ENCODE measurements around the gene SEMA3A.
"Not testable (repeated sequence)": the region's sequence is repeated elsewhere in the genome, so short reads cannot be mapped to it uniquely, and the experiment has no call there.

The SEMA3A gene

GRCh38 chr7:84057576-84057975, 137.0 kb downstream of the SEMA3A start:
- DNase-seq = no peak

GRCh38 chr7:84055904-84056605, 138.5 kb downstream of the SEMA3A start:
- no peak for DNase-seq

GRCh38 chr7:84055199-84055598, 139.4 kb downstream of the SEMA3A start:
- not testable (repeated sequence) for DNase-seq

GRCh38 chr7:84049071-84049836, 145.3 kb downstream of the SEMA3A start:
- DNase-seq = no peak

GRCh38 chr7:84047085-84047484, 147.5 kb downstream of the SEMA3A start:
- DNase-seq = no peak

- DNase-seq = no peak
Observed at GRCh38 chr7:84044834-84045233, 149.8 kb downstream of the SEMA3A start.

- DNase-seq = no peak
Observed at GRCh38 chr7:84043661-84044191, 150.9 kb downstream of the SEMA3A start.

GRCh38 chr7:84042110-84042539, 152.5 kb downstream of the SEMA3A start:
- no peak for DNase-seq

- no peak for DNase-seq
Observed at GRCh38 chr7:84041649-84042048, 152.9 kb downstream of the SEMA3A start.

- DNase-seq = no peak
Observed at GRCh38 chr7:84040355-84040754, 154.2 kb downstream of the SEMA3A start.

GRCh38 chr7:84039432-84039831, 155.2 kb downstream of the SEMA3A start:
- DNase-seq = no peak

GRCh38 chr7:84027678-84028077, 166.9 kb downstream of the SEMA3A start:
- no peak for DNase-seq

- no peak for DNase-seq
Observed at GRCh38 chr7:84025332-84025927, 169.2 kb downstream of the SEMA3A start.

- no peak for DNase-seq
Observed at GRCh38 chr7:84022684-84023308, 171.8 kb downstream of the SEMA3A start.

GRCh38 chr7:84022009-84022408, 172.6 kb downstream of the SEMA3A start:
- no peak for DNase-seq

- DNase-seq = no peak
Observed at GRCh38 chr7:84021292-84021908, 173.2 kb downstream of the SEMA3A start.

GRCh38 chr7:84017651-84018050, 176.9 kb downstream of the SEMA3A start:
- DNase-seq = no peak

- DNase-seq = no peak
Observed at GRCh38 chr7:84013616-84014240, 180.9 kb downstream of the SEMA3A start.

- no peak for DNase-seq
Observed at GRCh38 chr7:84009782-84010181, 184.8 kb downstream of the SEMA3A start.

- DNase-seq = no peak
Observed at GRCh38 chr7:84009051-84009450, 185.5 kb downstream of the SEMA3A start.

- no peak for DNase-seq
Observed at GRCh38 chr7:84003191-84003590, 191.4 kb downstream of the SEMA3A start.

- no peak for DNase-seq
Observed at GRCh38 chr7:84002348-84002747, 192.2 kb downstream of the SEMA3A start.

Data from cortex of kidney (tissue), 1 donor.